ENCODE measurements around the gene DHX8.

Gene DHX8

GRCh38 chr17:43526886-43527648, 43.3 kb downstream of the DHX8 start:
- DNase-seq (ENCODE audit: low spot score): no peak

- DNase-seq (ENCODE audit: low spot score): no peak
Observed at GRCh38 chr17:43528319-43528987, 44.7 kb downstream of the DHX8 start.

- no peak for DNase-seq (ENCODE audit: low spot score)
Observed at GRCh38 chr17:43528988-43529814, 45.4 kb downstream of the DHX8 start.

GRCh38 chr17:43529947-43530287, 46.1 kb downstream of the DHX8 start:
- DNase-seq (ENCODE audit: low spot score): no peak

GRCh38 chr17:43530288-43531081, 46.7 kb downstream of the DHX8 start:
- peak; percentile 92 for DNase-seq (ENCODE audit: low spot score)

- no peak for DNase-seq (ENCODE audit: low spot score)
Observed at GRCh38 chr17:43531082-43531378, 47.3 kb downstream of the DHX8 start.

GRCh38 chr17:43531955-43532354, 48.2 kb downstream of the DHX8 start:
- DNase-seq (ENCODE audit: low spot score): no peak

- no peak for DNase-seq (ENCODE audit: low spot score)
Observed at GRCh38 chr17:43532581-43532980, 48.8 kb downstream of the DHX8 start.

GRCh38 chr17:43533699-43534098, 49.9 kb downstream of the DHX8 start:
- DNase-seq (ENCODE audit: low spot score): no peak

GRCh38 chr17:43534909-43535308, 51.1 kb downstream of the DHX8 start:
- no peak for DNase-seq (ENCODE audit: low spot score)

- DNase-seq (ENCODE audit: low spot score): no peak
Observed at GRCh38 chr17:43536236-43536992, 52.6 kb downstream of the DHX8 start.

- no peak for DNase-seq (ENCODE audit: low spot score)
Observed at GRCh38 chr17:43540821-43541674, 57.3 kb downstream of the DHX8 start.

- DNase-seq (ENCODE audit: low spot score): no peak
Observed at GRCh38 chr17:43542859-43543258, 59.1 kb downstream of the DHX8 start.

- no peak for DNase-seq (ENCODE audit: low spot score)
Observed at GRCh38 chr17:43543300-43543699, 59.5 kb downstream of the DHX8 start.

GRCh38 chr17:43543771-43544575, 60.2 kb downstream of the DHX8 start:
- no peak for DNase-seq (ENCODE audit: low spot score)

GRCh38 chr17:43545383-43545632, 61.5 kb downstream of the DHX8 start:
- no peak for DNase-seq (ENCODE audit: low spot score)

- peak; percentile 94 for DNase-seq (ENCODE audit: low spot score)
Observed at GRCh38 chr17:43546319-43547188, 62.8 kb downstream of the DHX8 start, which contains the start of gene ETV4. Gene ETV4, minus strand, starts transcription at chr17:43546340. Its CDS starts 723 bp downstream, at chr17:43545617.

GRCh38 chr17:43547189-43547550, 63.4 kb downstream of the DHX8 start:
- DNase-seq (ENCODE audit: low spot score): no peak

GRCh38 chr17:43547659-43548256, 64.0 kb downstream of the DHX8 start:
- no peak for DNase-seq (ENCODE audit: low spot score)
